Measurements from ENCODE around the gene SLK. TPM values are rescaled to one million over a fixed set of nuclear protein-coding genes. Genes with fewer than 3 reads are reported as not detected.

SLK gene
- total RNA-seq, 1 donor from 2014 or later, result 30.3 TPM

DNA sequence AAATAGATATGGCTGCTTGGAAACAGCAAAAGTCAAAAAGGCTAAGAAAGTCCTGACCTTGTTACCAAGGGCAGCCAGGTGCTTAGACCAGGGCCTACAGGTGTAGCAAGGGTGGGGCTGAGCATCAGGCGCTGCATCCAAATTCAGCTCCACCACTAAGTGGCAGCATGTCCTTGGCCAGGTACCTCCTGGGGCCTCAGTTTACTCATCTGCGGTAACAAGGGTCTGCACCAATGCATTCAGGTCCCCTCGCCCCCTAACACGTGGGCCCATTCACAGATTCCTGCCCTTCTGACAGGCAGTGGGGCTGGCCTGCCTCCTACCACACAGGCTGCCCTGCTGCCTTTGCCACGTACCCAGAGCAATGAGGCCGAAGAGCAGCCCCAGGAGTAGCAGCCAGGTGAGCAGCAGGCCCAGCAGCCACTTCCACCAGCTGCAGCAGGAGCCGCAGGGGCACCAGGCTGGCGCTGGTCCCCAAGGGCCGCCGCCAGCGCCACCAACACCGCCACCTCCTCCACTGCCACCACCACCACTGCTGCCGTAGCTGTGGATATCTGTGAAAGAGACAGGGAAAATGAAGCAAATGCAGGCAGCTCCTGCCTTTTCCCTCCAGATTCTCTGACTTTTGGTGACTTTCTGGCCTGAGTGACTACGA lies 89.8 kb downstream of the SLK start:
- no peak overlapping the region for H3K27ac ChIP-seq (ENCODE audit: low read depth, low read length)
- H3K36me3 ChIP-seq (ENCODE audit: control insufficient read depth in 3 of 3, insufficient read depth in 3 of 3, low read length in 3 of 3), result no peaks in the 10 kb centered on the region
- H3K9me3 ChIP-seq (ENCODE audit: control insufficient read depth in 3 of 3, low read length in 3 of 3), result no peaks in the 10 kb centered on the region
- H3K27me3 ChIP-seq (ENCODE audit: control insufficient read depth in 3 of 3, insufficient read depth in 3 of 3, low read length in 3 of 3), result peaks cover 0 to 3% (median 0%) of the 10 kb centered on the region in 3 donors
- no peak overlapping the region for H3K4me3 ChIP-seq (ENCODE audit: low read length in 3 of 3)
- H3K9ac ChIP-seq (ENCODE audit: low read depth in 1 of 3, low read length in 3 of 3), result no peak overlapping the region
- no peaks in the 10 kb centered on the region for H3K4me1 ChIP-seq (ENCODE audit: control insufficient read depth in 3 of 3, insufficient read depth in 3 of 3, low read length in 3 of 3)

DNA sequence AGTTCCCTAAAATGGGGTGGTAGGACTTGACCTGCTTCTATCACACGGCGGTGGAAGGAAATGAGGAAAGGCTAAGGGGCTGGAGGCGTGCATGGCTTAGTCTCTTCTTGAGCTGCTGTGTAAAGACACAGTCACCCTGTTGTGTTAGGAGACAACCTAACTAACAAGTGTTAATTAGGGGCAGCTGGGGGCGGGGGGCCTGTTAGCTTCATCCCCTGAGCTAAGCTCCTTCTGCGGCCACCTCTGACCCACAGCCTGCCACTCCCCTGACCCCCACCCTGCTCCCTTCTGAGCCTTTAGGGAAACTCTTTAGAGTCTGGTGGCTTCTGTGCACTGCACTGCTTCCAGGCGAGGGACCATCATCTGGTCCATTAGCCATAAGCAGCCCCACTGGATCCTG lies 90.8 kb downstream of the SLK start:
- Histone ChIP-seq H3K36me3 (ENCODE audit: control insufficient read depth in 3 of 3, insufficient read depth in 3 of 3, low read length in 3 of 3) (no peaks in the 10 kb centered on the region), H3K27ac (ENCODE audit: low read depth, low read length) (no peak overlapping the region), H3K4me3 (ENCODE audit: low read length in 3 of 3) (no peak overlapping the region), H3K9me3 (ENCODE audit: control insufficient read depth in 3 of 3, low read length in 3 of 3) (no peaks in the 10 kb centered on the region), H3K27me3 (ENCODE audit: control insufficient read depth in 3 of 3, insufficient read depth in 3 of 3, low read length in 3 of 3) (peaks cover 0 to 3% (median 0%) of the 10 kb centered on the region in 3 donors), H3K4me1 (ENCODE audit: control insufficient read depth in 3 of 3, insufficient read depth in 3 of 3, low read length in 3 of 3) (no peaks in the 10 kb centered on the region), H3K9ac (ENCODE audit: low read depth in 1 of 3, low read length in 3 of 3) (no peak overlapping the region)

DNA sequence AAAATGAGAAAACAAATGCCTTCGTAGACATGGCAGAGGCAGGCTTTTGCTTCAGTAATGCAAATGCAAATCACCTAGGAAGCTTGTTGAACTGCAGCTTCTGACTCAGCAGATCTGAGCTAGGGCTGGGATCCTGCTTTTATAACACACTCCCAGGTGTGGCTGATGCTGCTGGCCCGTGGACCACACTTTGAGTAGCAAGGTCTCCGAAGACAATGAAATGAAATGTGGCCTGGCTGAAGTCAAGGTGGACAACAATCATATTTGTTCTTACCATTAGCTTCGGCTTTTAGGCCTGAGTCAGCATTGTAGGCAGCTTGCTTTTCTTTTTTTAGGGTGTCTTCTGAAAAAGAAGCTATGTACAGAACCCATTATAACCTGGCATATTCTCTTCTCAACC lies 92.4 kb downstream of the SLK start:
- no peaks in the 10 kb centered on the region for H3K9me3 ChIP-seq (ENCODE audit: control insufficient read depth in 3 of 3, low read length in 3 of 3)
- no peaks in the 10 kb centered on the region for H3K4me1 ChIP-seq (ENCODE audit: control insufficient read depth in 3 of 3, insufficient read depth in 3 of 3, low read length in 3 of 3)
- peaks cover 0 to 3% (median 2%) of the 10 kb centered on the region in 3 donors for H3K27me3 ChIP-seq (ENCODE audit: control insufficient read depth in 3 of 3, insufficient read depth in 3 of 3, low read length in 3 of 3)
- no peak overlapping the region for H3K9ac ChIP-seq (ENCODE audit: low read depth in 1 of 3, low read length in 3 of 3)
- H3K36me3 ChIP-seq (ENCODE audit: control insufficient read depth in 3 of 3, insufficient read depth in 3 of 3, low read length in 3 of 3), result no peaks in the 10 kb centered on the region
- no peak overlapping the region for H3K27ac ChIP-seq (ENCODE audit: low read depth, low read length)
- no peak overlapping the region for H3K4me3 ChIP-seq (ENCODE audit: low read length in 3 of 3)

DNA sequence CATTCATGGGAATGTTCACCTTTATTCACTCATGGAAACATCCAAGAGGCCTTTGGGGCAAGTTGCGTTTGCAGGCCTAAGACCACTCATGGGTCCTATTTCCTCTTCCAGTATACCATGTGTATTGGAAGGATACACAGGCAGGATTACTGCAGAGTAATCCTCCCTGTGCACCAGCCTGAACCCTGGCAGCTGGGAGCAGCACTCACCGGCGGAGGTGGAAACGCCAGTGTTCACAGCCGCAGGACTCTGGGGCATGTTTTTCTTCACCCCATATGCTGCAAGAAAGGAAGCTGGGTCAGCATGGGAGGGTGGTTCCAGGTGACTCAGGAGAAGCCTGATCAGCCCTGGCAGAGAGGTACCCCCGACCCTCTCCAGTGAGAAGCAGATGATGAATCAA lies 94.3 kb downstream of the SLK start:
- Histone ChIP-seq H3K36me3 (ENCODE audit: control insufficient read depth in 3 of 3, insufficient read depth in 3 of 3, low read length in 3 of 3) (no peaks in the 10 kb centered on the region), H3K27me3 (ENCODE audit: control insufficient read depth in 3 of 3, insufficient read depth in 3 of 3, low read length in 3 of 3) (peaks cover 0 to 5% (median 4%) of the 10 kb centered on the region in 3 donors), H3K27ac (ENCODE audit: low read depth, low read length) (no peak overlapping the region), H3K4me1 (ENCODE audit: control insufficient read depth in 3 of 3, insufficient read depth in 3 of 3, low read length in 3 of 3) (no peaks in the 10 kb centered on the region), H3K4me3 (ENCODE audit: low read length in 3 of 3) (no peak overlapping the region), H3K9me3 (ENCODE audit: control insufficient read depth in 3 of 3, low read length in 3 of 3) (no peaks in the 10 kb centered on the region), H3K9ac (ENCODE audit: low read depth in 1 of 3, low read length in 3 of 3) (no peak overlapping the region)

DNA sequence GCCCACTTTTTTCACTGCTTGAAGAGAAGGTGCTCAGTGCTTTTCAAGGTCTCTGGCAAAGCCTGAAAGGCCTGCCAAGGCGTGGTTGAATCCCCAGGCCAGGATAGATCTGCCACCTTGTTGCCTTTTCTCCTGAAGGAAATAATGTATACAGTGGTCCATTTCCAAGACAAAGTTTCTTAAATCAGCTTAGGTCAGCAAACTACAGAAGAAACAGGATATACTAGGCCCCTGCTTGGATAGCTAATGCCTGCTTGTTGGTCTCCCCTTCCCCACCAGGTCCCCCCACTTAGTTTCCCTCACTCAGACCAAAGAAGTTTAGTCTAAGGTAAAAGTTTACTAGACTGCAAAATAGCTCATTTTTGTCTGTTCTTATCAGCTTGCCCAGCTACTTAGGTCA lies 98.8 kb downstream of the SLK start:
- Histone ChIP-seq H3K27me3 (ENCODE audit: control insufficient read depth in 3 of 3, insufficient read depth in 3 of 3, low read length in 3 of 3) (peaks cover 0 to 7% (median 5%) of the 10 kb centered on the region in 3 donors), H3K4me3 (ENCODE audit: low read length in 3 of 3) (no peak overlapping the region), H3K9ac (ENCODE audit: low read depth in 1 of 3, low read length in 3 of 3) (no peak overlapping the region), H3K4me1 (ENCODE audit: control insufficient read depth in 3 of 3, insufficient read depth in 3 of 3, low read length in 3 of 3) (no peaks in the 10 kb centered on the region), H3K9me3 (ENCODE audit: control insufficient read depth in 3 of 3, low read length in 3 of 3) (no peaks in the 10 kb centered on the region), H3K27ac (ENCODE audit: low read depth, low read length) (no peak overlapping the region), H3K36me3 (ENCODE audit: control insufficient read depth in 3 of 3, insufficient read depth in 3 of 3, low read length in 3 of 3) (no peaks in the 10 kb centered on the region)

DNA sequence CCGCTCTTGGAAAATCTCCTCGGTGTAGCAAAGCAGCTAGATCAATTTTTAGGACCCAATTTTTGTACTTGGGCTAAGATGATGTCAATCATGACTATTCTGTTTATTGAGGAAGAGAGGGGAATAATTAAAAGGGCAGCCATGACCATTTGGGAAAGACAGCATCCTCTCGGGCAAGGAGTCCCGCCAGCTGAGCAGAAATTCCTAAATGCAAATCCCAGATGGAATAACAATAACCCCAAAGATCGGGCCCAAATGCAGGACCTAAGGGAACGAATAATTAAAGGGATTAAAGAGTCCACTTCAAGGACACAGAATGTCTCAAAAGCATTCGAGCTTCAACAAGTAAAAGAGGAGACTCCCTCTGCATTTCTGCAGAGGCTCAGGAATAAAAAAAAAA lies 100.0 kb downstream of the SLK start:
- H3K27me3 ChIP-seq (ENCODE audit: control insufficient read depth in 3 of 3, insufficient read depth in 3 of 3, low read length in 3 of 3), result peaks cover 0 to 7% (median 5%) of the 10 kb centered on the region in 3 donors
- H3K9ac ChIP-seq (ENCODE audit: low read depth in 1 of 3, low read length in 3 of 3), result no peak overlapping the region
- no peak overlapping the region for H3K27ac ChIP-seq (ENCODE audit: low read depth, low read length)
- H3K4me3 ChIP-seq (ENCODE audit: low read length in 3 of 3), result no peak overlapping the region
- no peaks in the 10 kb centered on the region for H3K36me3 ChIP-seq (ENCODE audit: control insufficient read depth in 3 of 3, insufficient read depth in 3 of 3, low read length in 3 of 3)
- no peaks in the 10 kb centered on the region for H3K9me3 ChIP-seq (ENCODE audit: control insufficient read depth in 3 of 3, low read length in 3 of 3)
- no peaks in the 10 kb centered on the region for H3K4me1 ChIP-seq (ENCODE audit: control insufficient read depth in 3 of 3, insufficient read depth in 3 of 3, low read length in 3 of 3)

DNA sequence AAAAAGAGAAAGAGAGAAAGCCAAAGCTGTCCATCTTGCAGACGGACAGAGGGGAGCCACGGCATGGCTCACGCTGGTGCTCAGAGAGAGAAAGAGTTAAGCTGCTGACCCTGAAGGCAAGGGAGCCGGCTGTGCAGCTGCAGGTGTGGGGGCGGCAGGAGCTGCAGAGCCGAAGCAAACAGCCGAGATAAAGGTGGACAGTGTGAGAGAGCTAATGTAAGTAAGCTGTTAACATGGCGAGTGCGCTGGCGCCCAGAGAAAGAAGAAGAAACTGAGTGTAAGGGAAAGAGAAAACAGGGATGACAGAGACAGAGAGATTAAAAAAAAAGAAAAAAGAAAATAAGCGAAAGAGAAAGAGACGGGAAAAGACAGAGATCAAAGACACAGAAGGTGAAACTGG lies 100.6 kb downstream of the SLK start:
- H3K4me1 ChIP-seq (ENCODE audit: control insufficient read depth in 3 of 3, insufficient read depth in 3 of 3, low read length in 3 of 3), result no peaks in the 10 kb centered on the region
- H3K9ac ChIP-seq (ENCODE audit: low read depth in 1 of 3, low read length in 3 of 3), result no peak overlapping the region
- H3K36me3 ChIP-seq (ENCODE audit: control insufficient read depth in 3 of 3, insufficient read depth in 3 of 3, low read length in 3 of 3), result no peaks in the 10 kb centered on the region
- no peak overlapping the region for H3K4me3 ChIP-seq (ENCODE audit: low read length in 3 of 3)
- no peaks in the 10 kb centered on the region for H3K9me3 ChIP-seq (ENCODE audit: control insufficient read depth in 3 of 3, low read length in 3 of 3)
- no peak overlapping the region for H3K27ac ChIP-seq (ENCODE audit: low read depth, low read length)
- H3K27me3 ChIP-seq (ENCODE audit: control insufficient read depth in 3 of 3, insufficient read depth in 3 of 3, low read length in 3 of 3), result peaks cover 0 to 7% (median 5%) of the 10 kb centered on the region in 3 donors

DNA sequence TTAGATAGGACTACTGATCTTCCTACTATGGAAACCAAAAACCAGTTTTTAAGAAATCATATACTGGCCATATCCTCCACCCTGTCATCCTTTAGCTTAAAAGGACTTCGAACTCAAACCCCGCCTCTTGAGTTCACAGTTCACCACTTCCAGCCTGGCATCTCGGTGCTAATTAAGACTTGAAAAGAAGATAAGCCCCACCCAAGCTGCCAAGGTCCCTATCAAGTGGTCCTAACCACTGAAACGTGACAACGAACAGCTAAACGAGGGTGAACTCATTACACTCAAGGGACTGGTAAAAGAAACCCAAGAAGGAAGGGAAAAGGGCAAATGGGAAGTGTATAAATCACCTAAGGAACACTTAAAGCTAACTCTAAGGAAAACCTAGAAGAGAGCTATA lies 102.7 kb downstream of the SLK start:
- Histone ChIP-seq H3K4me3 (ENCODE audit: low read length in 3 of 3) (no peak overlapping the region), H3K4me1 (ENCODE audit: control insufficient read depth in 3 of 3, insufficient read depth in 3 of 3, low read length in 3 of 3) (no peaks in the 10 kb centered on the region)

DNA sequence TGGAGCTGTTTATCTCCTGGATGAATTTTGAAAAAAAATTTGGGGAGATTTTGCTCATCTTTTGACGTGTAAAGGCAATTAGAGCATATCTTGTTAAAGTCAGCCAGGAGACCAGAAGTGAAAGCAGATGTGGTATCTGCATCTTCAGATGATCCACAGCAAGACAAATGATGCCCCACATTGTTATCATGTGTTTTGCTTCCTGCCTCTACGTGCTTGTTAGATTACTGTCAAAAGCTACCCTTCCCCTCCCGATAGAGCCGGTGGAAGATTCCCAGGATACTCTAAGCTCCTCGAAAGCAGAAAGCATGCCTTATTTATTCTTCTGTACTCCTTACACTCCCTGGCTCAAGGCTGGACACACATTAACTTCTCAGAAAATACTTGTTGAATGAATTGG lies 105.8 kb downstream of the SLK start:
- H3K36me3 ChIP-seq (ENCODE audit: control insufficient read depth in 3 of 3, insufficient read depth in 3 of 3, low read length in 3 of 3), result no peaks in the 10 kb centered on the region
- peaks cover 0 to 3% (median 0%) of the 10 kb centered on the region in 3 donors for H3K27me3 ChIP-seq (ENCODE audit: control insufficient read depth in 3 of 3, insufficient read depth in 3 of 3, low read length in 3 of 3)
- H3K27ac ChIP-seq (ENCODE audit: low read depth, low read length), result no peak overlapping the region
- no peak overlapping the region for H3K9ac ChIP-seq (ENCODE audit: low read depth in 1 of 3, low read length in 3 of 3)
- H3K9me3 ChIP-seq (ENCODE audit: control insufficient read depth in 3 of 3, low read length in 3 of 3), result no peaks in the 10 kb centered on the region
- no peak overlapping the region for H3K4me3 ChIP-seq (ENCODE audit: low read length in 3 of 3)
- H3K4me1 ChIP-seq (ENCODE audit: control insufficient read depth in 3 of 3, insufficient read depth in 3 of 3, low read length in 3 of 3), result peaks cover 0 to 8% (median 0%) of the 10 kb centered on the region in 3 donors

More for the DNA sequence above, 102.7 kb downstream of the SLK start:
- no peaks in the 10 kb centered on the region for H3K9me3 ChIP-seq (ENCODE audit: control insufficient read depth in 3 of 3, low read length in 3 of 3)
- H3K9ac ChIP-seq (ENCODE audit: low read depth in 1 of 3, low read length in 3 of 3), result no peak overlapping the region
- H3K27me3 ChIP-seq (ENCODE audit: control insufficient read depth in 3 of 3, insufficient read depth in 3 of 3, low read length in 3 of 3), result peaks cover 0 to 5% (median 3%) of the 10 kb centered on the region in 3 donors
- no peaks in the 10 kb centered on the region for H3K36me3 ChIP-seq (ENCODE audit: control insufficient read depth in 3 of 3, insufficient read depth in 3 of 3, low read length in 3 of 3)
- H3K27ac ChIP-seq (ENCODE audit: low read depth, low read length), result no peak overlapping the region

DNA sequence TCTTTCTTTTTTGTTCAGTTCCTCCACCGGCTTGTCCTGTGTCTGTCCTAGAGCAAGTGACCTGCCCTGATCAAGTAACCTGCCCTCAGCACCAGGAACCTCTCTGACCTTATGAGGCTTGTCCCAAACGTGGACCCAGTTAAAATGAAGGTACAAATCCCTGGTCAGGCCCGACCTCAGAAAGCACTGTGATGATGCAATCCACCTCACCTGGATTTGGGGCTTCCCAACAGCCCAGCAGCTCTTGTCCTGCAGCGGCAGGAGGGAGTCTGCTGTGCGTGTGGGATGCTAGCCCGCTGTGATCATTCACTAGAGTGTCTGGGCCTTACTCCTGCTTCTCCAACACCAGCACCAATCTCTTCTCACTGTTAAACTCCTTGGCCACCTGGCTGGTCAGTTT lies 107.6 kb downstream of the SLK start:
- Histone ChIP-seq H3K27me3 (ENCODE audit: control insufficient read depth in 3 of 3, insufficient read depth in 3 of 3, low read length in 3 of 3) (peaks cover 0 to 3% (median 0%) of the 10 kb centered on the region in 3 donors), H3K4me1 (ENCODE audit: control insufficient read depth in 3 of 3, insufficient read depth in 3 of 3, low read length in 3 of 3) (peaks cover 0 to 8% (median 0%) of the 10 kb centered on the region in 3 donors), H3K36me3 (ENCODE audit: control insufficient read depth in 3 of 3, insufficient read depth in 3 of 3, low read length in 3 of 3) (no peaks in the 10 kb centered on the region)

More for the DNA sequence above, 107.6 kb downstream of the SLK start:
- no peaks in the 10 kb centered on the region for H3K9me3 ChIP-seq (ENCODE audit: control insufficient read depth in 3 of 3, low read length in 3 of 3)
- no peak overlapping the region for H3K9ac ChIP-seq (ENCODE audit: low read depth in 1 of 3, low read length in 3 of 3)
- no peak overlapping the region for H3K27ac ChIP-seq (ENCODE audit: low read depth, low read length)
- no peak overlapping the region for H3K4me3 ChIP-seq (ENCODE audit: low read length in 3 of 3)
